Activated CD8-positive, alpha-beta memory T cell treated with anti-CD3 and anti-CD28 coated beads for 4 hours (primary cell): ENCODE measurements around the gene MAD1L1.
A peak's percentile ranks its signal among the peaks of the same experiment; 100 is the strongest.

Source experiments
- DNase-seq, 2 donors: peaks; one replicate each; pipeline ENCODE4 v3.0.0-alpha.2; 2020; ENCODE audit warnings: low read depth in 2 of 2

The MAD1L1 gene

DNA sequence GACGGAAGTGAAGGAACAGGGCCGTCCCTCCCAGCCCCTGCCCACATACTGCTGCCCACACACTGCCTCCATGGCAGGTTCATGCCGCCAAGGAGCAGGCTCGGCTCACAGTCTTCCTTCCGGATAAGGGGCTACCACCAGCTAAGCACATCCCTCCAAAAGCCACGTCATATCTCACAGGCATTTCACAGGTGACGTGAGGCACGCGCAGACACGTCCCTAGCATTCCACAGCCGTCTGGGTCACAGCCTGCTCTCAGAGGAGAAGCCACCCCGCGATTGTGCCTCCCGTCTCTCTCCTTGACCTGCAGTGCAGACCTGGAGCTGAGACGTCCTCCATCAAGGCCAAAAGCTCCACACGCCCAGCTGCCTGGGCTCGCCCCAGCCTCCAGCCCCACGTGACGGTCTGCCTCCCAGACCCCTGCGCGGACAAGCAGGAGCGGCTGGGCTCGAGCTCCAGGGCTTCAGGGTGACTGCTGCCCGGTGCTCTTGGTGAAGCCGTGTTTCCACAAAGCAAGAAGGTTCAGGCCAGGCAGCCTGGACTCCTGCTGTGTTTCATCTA lies 114.0 kb downstream of the MAD1L1 start:
- no peak for DNase-seq

DNA sequence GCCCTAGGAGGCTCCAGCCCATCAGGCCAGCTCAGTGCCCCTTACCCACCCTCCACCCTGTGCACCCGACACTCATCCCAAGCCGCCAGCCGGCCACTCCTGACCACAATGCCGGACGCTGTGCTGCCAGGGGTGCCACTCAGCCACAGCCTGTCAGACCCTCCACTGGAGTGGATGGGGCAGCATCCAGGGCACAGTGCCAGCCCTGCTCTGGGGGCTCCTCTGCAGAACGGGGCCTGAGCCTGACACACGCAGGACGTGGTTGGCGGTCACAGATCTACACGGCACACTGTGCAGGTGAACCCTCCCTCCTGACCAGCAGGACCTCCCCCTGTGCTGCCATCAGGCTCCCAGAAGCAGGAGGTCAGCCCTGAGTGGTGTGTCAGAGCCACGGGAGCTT lies 114.7 kb downstream of the MAD1L1 start:
- DNase-seq = no peak

DNA sequence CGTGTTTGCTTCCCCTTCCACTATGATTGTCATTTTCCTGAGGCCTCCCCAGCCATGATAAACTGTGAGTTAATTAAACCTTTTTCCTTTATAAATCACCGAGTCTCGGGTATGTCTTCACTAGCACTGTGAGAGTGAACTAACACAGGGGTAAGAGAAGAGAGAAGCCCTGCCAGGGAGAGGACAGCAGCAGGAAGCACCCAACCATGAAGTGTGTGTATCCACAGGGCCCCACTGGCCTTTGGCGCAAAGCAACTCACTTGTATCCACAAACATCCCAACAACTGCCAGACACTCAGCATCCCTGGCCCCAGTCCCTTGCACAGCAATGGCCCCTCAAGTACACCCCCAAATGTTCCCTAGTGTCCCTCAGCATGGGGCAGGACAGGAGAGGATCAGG lies 115.1 kb downstream of the MAD1L1 start:
- DNase-seq = no peak

DNA sequence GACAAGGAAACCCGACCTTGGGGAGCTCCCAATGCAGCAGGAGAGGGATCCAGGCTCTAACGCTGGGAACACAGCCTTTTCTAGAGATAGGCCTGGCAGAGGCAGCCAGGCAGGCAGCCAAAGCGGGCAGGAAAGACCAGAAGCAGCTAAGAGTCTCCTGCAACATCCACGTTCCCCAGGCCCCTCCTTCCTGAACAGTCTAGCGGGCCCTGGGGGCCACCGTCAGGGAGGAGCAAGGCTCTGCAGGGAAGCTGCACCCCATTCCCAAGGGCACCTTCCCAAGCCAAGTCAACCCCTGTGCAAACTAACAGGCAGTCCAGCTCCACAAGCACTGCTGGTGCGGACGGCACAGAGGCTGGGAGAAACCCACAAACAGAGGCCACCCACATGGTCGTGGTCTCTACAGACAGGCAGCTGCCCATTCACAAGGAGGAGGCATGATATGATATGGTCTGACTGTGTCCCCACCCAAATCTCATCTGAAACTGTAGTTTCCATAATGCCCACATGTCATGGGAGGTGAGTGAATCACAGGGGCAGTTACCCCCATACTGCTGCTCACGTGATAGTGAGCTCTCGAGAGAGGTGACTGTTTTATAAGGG lies 115.7 kb downstream of the MAD1L1 start:
- DNase-seq = no peak

DNA sequence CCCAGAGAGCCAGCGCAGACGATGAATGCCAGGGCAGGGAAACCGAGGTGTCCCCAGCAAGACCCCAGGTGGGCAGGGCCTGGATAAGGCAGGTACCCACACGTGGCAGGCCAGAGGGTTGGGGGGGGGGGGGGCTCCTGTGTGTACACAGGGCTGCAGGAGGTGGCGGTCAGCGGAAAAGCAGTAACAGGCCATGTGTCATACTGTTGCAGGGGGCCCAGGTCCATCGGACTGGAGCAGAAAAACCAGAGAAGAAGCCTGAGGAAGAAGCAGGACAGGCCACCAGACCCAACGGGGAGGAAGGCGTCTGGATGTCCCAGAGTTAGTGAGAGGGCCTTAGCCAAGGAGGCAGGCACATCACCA lies 116.3 kb downstream of the MAD1L1 start:
- DNase-seq = no peak

GRCh38 chr7:2115760-2116447 lies 116.8 kb downstream of the MAD1L1 start:
- DNase-seq = no peak

- no peak for DNase-seq
Observed at GRCh38 chr7:2114926-2115759, 117.6 kb downstream of the MAD1L1 start.

- no peak for DNase-seq
Observed at GRCh38 chr7:2114052-2114451, 118.7 kb downstream of the MAD1L1 start.

DNA sequence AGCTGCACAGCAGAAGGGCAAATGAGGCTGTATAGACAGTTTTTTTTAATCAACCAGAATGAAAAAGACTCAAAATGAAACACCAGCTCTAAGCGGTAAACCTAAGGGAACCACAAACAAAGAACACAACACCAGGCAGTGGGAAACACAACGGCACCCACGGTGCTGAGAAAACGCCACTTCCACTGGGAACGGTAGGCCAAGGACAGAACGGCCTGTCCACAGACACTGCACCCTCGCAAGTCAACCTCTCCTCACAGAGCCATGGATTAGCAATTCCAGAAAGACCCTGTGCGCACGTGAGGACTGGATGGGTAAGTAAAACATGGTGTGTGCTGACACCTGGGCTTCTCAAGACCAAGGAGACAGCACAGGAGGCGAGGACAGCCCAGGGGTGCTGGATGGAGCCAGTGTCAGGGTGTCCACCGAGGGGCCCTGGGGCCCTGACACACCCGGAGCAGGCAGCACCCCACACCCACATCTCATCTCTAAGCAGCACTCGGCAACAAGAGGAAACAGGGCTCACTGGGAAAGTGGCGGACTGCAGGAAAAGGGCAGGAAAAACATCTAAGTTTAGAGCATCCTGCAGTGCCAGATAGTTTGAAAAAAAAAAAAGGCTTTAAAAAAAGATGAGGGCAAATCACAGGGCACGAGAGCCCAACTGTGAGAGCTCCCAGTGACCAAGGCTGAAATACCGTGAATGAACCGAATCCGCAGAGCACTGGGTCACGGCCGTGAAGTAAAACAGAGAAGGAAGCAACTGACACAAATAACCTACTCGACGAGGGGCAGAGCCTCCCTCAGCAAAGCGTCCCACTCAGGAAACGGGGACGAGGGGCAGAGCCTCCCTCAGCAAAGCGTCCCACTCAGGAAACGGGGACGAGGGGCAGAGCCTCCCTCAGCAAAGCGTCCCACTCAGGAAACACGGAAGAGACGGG lies 120.2 kb downstream of the MAD1L1 start:
- no peak for DNase-seq

DNA sequence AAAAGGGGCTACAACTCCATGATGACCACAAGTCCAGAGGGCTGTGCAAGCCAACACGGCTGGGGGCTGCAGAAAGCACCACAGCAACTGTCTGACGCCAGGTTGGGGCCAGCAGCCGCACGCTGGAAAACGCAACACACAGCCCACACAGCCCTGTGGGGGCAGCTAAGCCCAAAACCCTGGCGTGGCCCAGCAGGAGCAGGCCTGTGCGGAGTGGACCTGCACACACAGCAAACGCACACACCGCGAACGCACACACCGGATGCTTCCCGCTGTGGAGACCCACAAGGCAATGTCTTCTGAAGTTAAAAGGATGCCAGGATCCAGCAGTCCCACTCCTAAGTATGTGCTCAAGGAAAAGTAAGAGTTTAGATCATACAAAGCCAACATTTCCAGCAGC lies 121.2 kb downstream of the MAD1L1 start:
- DNase-seq = no peak

DNA sequence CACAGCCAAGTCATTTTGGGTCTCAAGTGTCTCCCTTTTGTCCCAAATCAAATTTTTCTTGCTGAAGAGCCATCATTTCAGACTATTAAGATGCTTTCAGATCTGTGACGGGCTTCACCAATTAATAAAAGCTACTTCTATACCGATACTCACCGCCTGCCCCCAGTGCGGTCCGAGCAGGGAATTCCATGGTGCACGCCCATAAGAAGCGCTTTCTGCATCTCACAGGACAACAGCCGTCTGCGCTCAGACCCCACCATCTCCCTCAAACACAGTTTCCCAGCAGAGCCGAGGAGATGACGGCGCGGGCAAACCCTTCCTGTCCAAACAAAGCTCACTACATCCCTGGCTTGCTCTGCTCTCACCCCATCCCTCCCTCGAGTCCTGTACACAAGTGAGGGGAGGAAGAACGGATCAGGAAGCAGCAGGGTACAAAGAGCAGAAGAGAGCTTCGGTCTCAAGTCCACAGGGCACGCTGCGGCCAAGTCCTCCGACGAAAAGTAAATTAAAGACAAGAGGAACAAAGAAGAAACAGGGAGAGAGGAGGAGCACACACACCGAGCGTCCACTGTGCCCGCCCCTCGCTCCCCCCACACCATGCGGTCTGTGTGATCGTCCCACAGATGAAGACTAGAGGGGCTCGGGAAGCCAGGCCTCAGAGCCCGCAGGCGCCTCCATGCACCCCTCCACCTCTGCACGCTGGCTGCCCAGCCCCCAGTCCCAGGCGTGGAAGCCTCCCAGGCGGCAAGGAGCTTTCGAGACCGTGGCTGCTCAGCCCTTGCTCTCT lies 121.9 kb downstream of the MAD1L1 start:
- DNase-seq = no peak

GRCh38 chr7:2109936-2110609 lies 122.7 kb downstream of the MAD1L1 start:
- DNase-seq = peak; percentile 12 to 34

DNA sequence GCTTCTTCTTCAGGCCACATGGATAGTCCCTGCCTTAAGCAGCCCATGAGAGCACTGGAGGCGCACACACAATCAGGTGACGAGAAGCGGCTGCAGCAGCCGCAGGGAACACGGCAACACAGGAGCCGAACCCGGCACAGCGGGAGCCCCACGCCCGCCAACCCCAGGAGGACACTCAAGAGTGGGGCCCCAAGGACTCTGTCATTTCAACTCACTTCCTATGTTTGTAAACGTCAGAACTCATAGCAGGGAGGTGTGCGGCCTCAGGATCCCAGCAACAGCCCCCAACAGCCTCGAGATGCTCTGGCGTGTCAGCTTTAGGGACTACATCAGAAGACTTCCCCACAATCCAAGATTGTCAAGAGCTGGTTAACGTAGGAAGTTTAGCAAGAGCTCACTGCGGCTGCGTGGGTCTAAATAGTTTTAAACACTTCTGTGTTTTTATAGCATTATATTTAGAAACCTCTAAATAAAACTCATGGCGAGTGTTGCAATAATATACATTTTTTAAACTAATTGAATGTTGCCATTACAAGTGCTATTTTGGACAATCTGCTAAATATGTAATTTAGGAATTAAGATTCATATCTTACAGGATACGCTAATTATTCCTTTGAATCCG lies 123.4 kb downstream of the MAD1L1 start:
- DNase-seq = no peak

DNA sequence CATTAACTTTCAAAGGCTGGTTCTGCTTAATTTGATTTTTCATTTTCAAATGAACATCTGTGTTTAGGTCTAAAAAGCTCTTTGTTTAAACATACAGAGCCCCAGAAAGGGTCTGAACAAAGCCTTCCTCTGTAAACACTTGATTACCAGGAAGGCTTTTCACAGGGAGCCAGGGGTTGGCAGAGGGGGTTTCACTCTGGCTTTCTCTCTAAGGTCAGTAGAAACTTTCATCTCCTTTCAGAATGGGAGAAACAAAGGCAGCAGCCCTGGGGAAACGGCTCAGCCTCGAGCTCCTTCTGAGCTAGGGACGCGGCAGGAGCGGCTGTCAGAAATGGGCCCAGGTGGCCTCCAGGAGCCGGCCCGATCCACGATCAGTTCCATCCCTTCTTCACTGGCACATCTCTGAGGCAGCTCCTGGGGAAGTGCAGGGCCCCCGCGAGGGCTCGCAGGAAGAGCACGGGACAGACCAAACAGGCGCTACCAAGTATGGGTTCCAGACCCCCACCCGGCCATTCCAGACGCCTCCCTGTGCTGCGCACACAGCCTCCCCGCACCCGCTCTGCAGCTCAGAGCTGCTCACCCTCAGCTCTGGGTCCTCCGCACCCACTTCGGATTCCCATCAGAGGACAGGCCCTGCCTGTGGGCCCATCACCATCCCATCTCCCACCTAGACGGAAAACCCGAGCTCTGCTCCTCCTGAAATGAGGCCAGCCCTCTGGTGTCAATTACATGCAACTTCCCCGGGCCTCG lies 124.1 kb downstream of the MAD1L1 start:
- no peak for DNase-seq

GRCh38 chr7:2108071-2108455 lies 124.7 kb downstream of the MAD1L1 start:
- no peak for DNase-seq

- no peak for DNase-seq
Observed at GRCh38 chr7:2107386-2108070, 125.2 kb downstream of the MAD1L1 start.

DNA sequence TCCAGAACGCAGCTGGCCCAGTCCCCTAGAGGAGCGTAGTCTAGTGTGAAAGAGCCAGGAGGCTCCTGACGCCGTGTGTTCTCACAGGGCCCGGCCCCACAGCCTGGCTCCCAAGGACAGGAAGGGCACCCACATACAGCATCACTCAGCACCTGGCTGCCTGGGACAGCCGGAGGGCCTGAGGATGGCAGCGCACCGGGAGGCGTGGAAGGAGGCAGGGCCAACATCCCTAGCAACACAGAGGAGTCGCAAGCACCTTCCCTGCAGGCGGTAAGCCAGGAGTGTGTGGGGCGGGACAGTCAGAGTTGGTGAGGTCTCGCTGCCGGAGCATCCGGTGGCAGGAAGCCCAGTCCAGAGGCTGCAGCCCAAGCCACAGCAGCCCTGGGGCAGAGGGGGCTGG lies 125.8 kb downstream of the MAD1L1 start:
- DNase-seq = no peak

- no peak for DNase-seq
Observed at GRCh38 chr7:2106440-2106839, 126.3 kb downstream of the MAD1L1 start.
